Activated naive CD8-positive, alpha-beta T cell treated with anti-CD3 and anti-CD28 coated beads for 36 hours (primary cell): Measurements from ENCODE around the gene GPC6. TPM values are rescaled to one million over a fixed set of nuclear protein-coding genes. Genes with fewer than 3 reads are reported as not detected.

Source experiments
- DNase-seq: peaks from one replicate; pipeline ENCODE4 v3.0.0; 2021
- H3K27ac Mint-ChIP-seq: one replicate; pipeline ENCODE4 v1.8.0; 2022; ENCODE audit warnings: mild to moderate bottlenecking, moderate library complexity, mixed read lengths
- H3K27me3 Mint-ChIP-seq: one replicate; pipeline ENCODE4 v1.8.0; 2022; ENCODE audit warnings: mild to moderate bottlenecking, mixed read lengths
- H3K36me3 Mint-ChIP-seq: one replicate; pipeline ENCODE4 v1.8.0; 2021; ENCODE audit warnings: mild to moderate bottlenecking, mixed read lengths
- H3K4me1 Mint-ChIP-seq: one replicate; pipeline ENCODE4 v1.8.0; 2021; ENCODE audit warnings: mixed read lengths
- H3K4me3 Mint-ChIP-seq: one replicate; pipeline ENCODE4 v1.8.0; 2022; ENCODE audit warnings: mild to moderate bottlenecking, moderate library complexity, mixed read lengths
- H3K9me3 Mint-ChIP-seq: one replicate; pipeline ENCODE4 v1.8.0; 2022; ENCODE audit warnings: mixed read lengths
- total RNA-seq, 2 experiments: library from RNA; stranded (reverse); gene quantifications; one replicate each; pipeline ENCODE4 v1.2.3, GENCODE V29; 2021

GPC6 gene
- total RNA-seq, 2 experiments from 2014 or later: not detected

GRCh38 chr13:93562676-93563075, 336.1 kb downstream of the GPC6 start:
- Mint-ChIP-seq H3K27me3 (peaks cover 3% of the 10 kb centered on the region), H3K27ac (no peak overlapping the region), H3K36me3 (no peaks in the 10 kb centered on the region), H3K9me3 (no peaks in the 10 kb centered on the region), H3K4me3 (no peak overlapping the region), H3K4me1 (no peaks in the 10 kb centered on the region)
- DNase-seq: no peak

- no peaks in the 10 kb centered on the region for H3K36me3 Mint-ChIP-seq
- no peak for DNase-seq
- H3K4me1 Mint-ChIP-seq: no peaks in the 10 kb centered on the region
- H3K27me3 Mint-ChIP-seq: no peaks in the 10 kb centered on the region
- H3K9me3 Mint-ChIP-seq: no peaks in the 10 kb centered on the region
- no peak overlapping the region for H3K27ac Mint-ChIP-seq
- H3K4me3 Mint-ChIP-seq: no peak overlapping the region
These were observed 350.5 kb downstream of the GPC6 start for GRCh38 chr13:93577105-93577504.

- Mint-ChIP-seq H3K27ac (no peak overlapping the region), H3K4me3 (no peak overlapping the region), H3K36me3 (no peaks in the 10 kb centered on the region)
These were observed 363.2 kb downstream of the GPC6 start for GRCh38 chr13:93589788-93590187.

GRCh38 chr13:93603043-93603442, 376.4 kb downstream of the GPC6 start:
- peaks cover 6% of the 10 kb centered on the region for H3K27me3 Mint-ChIP-seq

More at GRCh38 chr13:93589788-93590187, 363.2 kb downstream of the GPC6 start:
- H3K9me3 Mint-ChIP-seq: no peaks in the 10 kb centered on the region
- no peaks in the 10 kb centered on the region for H3K4me1 Mint-ChIP-seq
- no peak for DNase-seq
- H3K27me3 Mint-ChIP-seq: no peaks in the 10 kb centered on the region

GRCh38 chr13:93614776-93615175, 388.2 kb downstream of the GPC6 start:
- H3K9me3 Mint-ChIP-seq: no peaks in the 10 kb centered on the region
- no peak overlapping the region for H3K27ac Mint-ChIP-seq
- no peaks in the 10 kb centered on the region for H3K4me1 Mint-ChIP-seq

More at GRCh38 chr13:93603043-93603442, 376.4 kb downstream of the GPC6 start:
- DNase-seq: no peak
- Mint-ChIP-seq H3K9me3 (no peaks in the 10 kb centered on the region), H3K36me3 (no peaks in the 10 kb centered on the region), H3K27ac (no peak overlapping the region), H3K4me1 (no peaks in the 10 kb centered on the region), H3K4me3 (no peak overlapping the region)

GRCh38 chr13:93620181-93620765, 393.7 kb downstream of the GPC6 start:
- Mint-ChIP-seq H3K36me3 (no peaks in the 10 kb centered on the region), H3K27me3 (peaks cover 13% of the 10 kb centered on the region), H3K27ac (no peak overlapping the region), H3K9me3 (no peaks in the 10 kb centered on the region), H3K4me1 (no peaks in the 10 kb centered on the region), H3K4me3 (no peak overlapping the region)
- DNase-seq: no peak

More at GRCh38 chr13:93614776-93615175, 388.2 kb downstream of the GPC6 start:
- H3K36me3 Mint-ChIP-seq: no peaks in the 10 kb centered on the region
- no peak for DNase-seq
- H3K27me3 Mint-ChIP-seq: peaks cover 3% of the 10 kb centered on the region
- H3K4me3 Mint-ChIP-seq: no peak overlapping the region

- no peak for DNase-seq
- Mint-ChIP-seq H3K27me3 (peaks cover 17% of the 10 kb centered on the region), H3K36me3 (no peaks in the 10 kb centered on the region), H3K9me3 (no peaks in the 10 kb centered on the region), H3K27ac (no peak overlapping the region), H3K4me1 (no peaks in the 10 kb centered on the region), H3K4me3 (no peak overlapping the region)
These were observed 394.4 kb downstream of the GPC6 start for GRCh38 chr13:93621051-93621450.

- Mint-ChIP-seq H3K4me1 (no peaks in the 10 kb centered on the region), H3K36me3 (no peaks in the 10 kb centered on the region), H3K27ac (no peak overlapping the region), H3K9me3 (no peaks in the 10 kb centered on the region), H3K4me3 (no peak overlapping the region), H3K27me3 (peaks cover 14% of the 10 kb centered on the region)
- no peak for DNase-seq
These were observed 395.4 kb downstream of the GPC6 start for GRCh38 chr13:93621966-93622365.

- H3K4me3 Mint-ChIP-seq: no peak overlapping the region
- H3K4me1 Mint-ChIP-seq: no peaks in the 10 kb centered on the region
- no peak for DNase-seq
- H3K27ac Mint-ChIP-seq: no peak overlapping the region
- peaks cover 14% of the 10 kb centered on the region for H3K27me3 Mint-ChIP-seq
- no peaks in the 10 kb centered on the region for H3K9me3 Mint-ChIP-seq
- no peaks in the 10 kb centered on the region for H3K36me3 Mint-ChIP-seq
These were observed 397.7 kb downstream of the GPC6 start for GRCh38 chr13:93624311-93624777.

DNA sequence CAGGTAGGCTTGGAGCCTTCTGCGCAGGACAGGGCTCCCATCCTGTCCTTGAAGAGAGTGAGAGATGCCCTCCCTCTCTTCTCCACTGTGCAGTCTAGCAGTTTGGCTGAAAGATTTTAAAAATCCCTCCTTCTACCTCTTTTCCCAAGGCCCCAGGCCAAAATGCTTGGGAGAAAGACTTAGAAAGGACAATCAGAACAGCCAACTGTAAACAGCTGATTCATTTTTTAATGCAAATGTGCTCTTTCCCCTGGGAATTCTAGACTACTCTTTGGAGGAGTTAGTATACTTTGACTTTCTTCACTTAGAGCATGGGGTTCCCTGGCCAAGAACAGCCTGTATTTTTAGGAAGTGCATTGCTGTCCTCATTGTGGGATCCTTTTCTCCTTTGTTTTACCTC, 398.9 kb downstream of the GPC6 start:
- H3K4me1 Mint-ChIP-seq: no peaks in the 10 kb centered on the region
- H3K9me3 Mint-ChIP-seq: no peaks in the 10 kb centered on the region
- no peak overlapping the region for H3K27ac Mint-ChIP-seq
- DNase-seq: no peak
- H3K4me3 Mint-ChIP-seq: no peak overlapping the region
- H3K27me3 Mint-ChIP-seq: peaks cover 14% of the 10 kb centered on the region
- no peaks in the 10 kb centered on the region for H3K36me3 Mint-ChIP-seq

- DNase-seq: no peak
- Mint-ChIP-seq H3K27ac (no peak overlapping the region), H3K27me3 (peaks cover 14% of the 10 kb centered on the region), H3K4me3 (no peak overlapping the region), H3K4me1 (no peaks in the 10 kb centered on the region), H3K36me3 (no peaks in the 10 kb centered on the region), H3K9me3 (no peaks in the 10 kb centered on the region)
These were observed 401.7 kb downstream of the GPC6 start for GRCh38 chr13:93628136-93628797.

GRCh38 chr13:93635616-93636032, 409.0 kb downstream of the GPC6 start:
- H3K4me3 Mint-ChIP-seq: no peak overlapping the region
- no peak overlapping the region for H3K27ac Mint-ChIP-seq
- H3K9me3 Mint-ChIP-seq: no peaks in the 10 kb centered on the region
- no peak for DNase-seq
- no peaks in the 10 kb centered on the region for H3K4me1 Mint-ChIP-seq
- no peaks in the 10 kb centered on the region for H3K36me3 Mint-ChIP-seq
- no peaks in the 10 kb centered on the region for H3K27me3 Mint-ChIP-seq

- no peaks in the 10 kb centered on the region for H3K36me3 Mint-ChIP-seq
- DNase-seq: no peak
- no peaks in the 10 kb centered on the region for H3K9me3 Mint-ChIP-seq
- no peak overlapping the region for H3K27ac Mint-ChIP-seq
- H3K27me3 Mint-ChIP-seq: no peaks in the 10 kb centered on the region
- H3K4me3 Mint-ChIP-seq: no peak overlapping the region
- no peaks in the 10 kb centered on the region for H3K4me1 Mint-ChIP-seq
These were observed 411.2 kb downstream of the GPC6 start for GRCh38 chr13:93637852-93638251.

- Mint-ChIP-seq H3K9me3 (no peaks in the 10 kb centered on the region), H3K27me3 (no peaks in the 10 kb centered on the region), H3K4me1 (no peaks in the 10 kb centered on the region), H3K4me3 (no peak overlapping the region), H3K36me3 (no peaks in the 10 kb centered on the region), H3K27ac (no peak overlapping the region)
- DNase-seq: no peak
These were observed 413.8 kb downstream of the GPC6 start for GRCh38 chr13:93640452-93640851.

GRCh38 chr13:93646245-93646644, 419.6 kb downstream of the GPC6 start:
- no peak for DNase-seq
- no peaks in the 10 kb centered on the region for H3K4me1 Mint-ChIP-seq
- H3K27me3 Mint-ChIP-seq: no peaks in the 10 kb centered on the region
- H3K27ac Mint-ChIP-seq: no peak overlapping the region
- H3K4me3 Mint-ChIP-seq: no peak overlapping the region
- H3K9me3 Mint-ChIP-seq: no peaks in the 10 kb centered on the region
- no peaks in the 10 kb centered on the region for H3K36me3 Mint-ChIP-seq

GRCh38 chr13:93649496-93649895, 422.9 kb downstream of the GPC6 start:
- Mint-ChIP-seq H3K36me3 (no peaks in the 10 kb centered on the region), H3K27ac (no peak overlapping the region), H3K4me1 (no peaks in the 10 kb centered on the region), H3K4me3 (no peak overlapping the region), H3K9me3 (no peaks in the 10 kb centered on the region), H3K27me3 (no peaks in the 10 kb centered on the region)
- no peak for DNase-seq
